GM23338 (cell line): ENCODE measurements around the gene ADGRD2. TPM values are rescaled to one million over a fixed set of nuclear protein-coding genes. Genes with fewer than 3 reads are reported as not detected.

Source experiments
- ATAC-seq: fragments of 200-7000 bp; cut with Tn5 transposase; 3 replicates; pipeline ENCODE4 v1.9.1; 2020
- DNase-seq: peaks from one replicate; pipeline ENCODE4 v3.0.0-alpha.2; 2015; ENCODE audit warnings: low spot score
- H2AFZ ChIP-seq: fragments of 200-600 bp; sonication (generic); 2 replicates; pipeline ENCODE4 v1.8.0; 2016; ENCODE audit warnings: antibody characterized with exemption, mild to moderate bottlenecking, moderate library complexity
- H3F3A ChIP-seq: fragments of 200-600 bp; sonication (generic); replicated peaks from 2 replicates; pipeline ENCODE4 v1.8.0; 2017; ENCODE audit warnings: antibody characterized with exemption, mixed run types, low read depth
- H3K27ac ChIP-seq: fragments of 200-600 bp; sonication (generic); 2 replicates; pipeline ENCODE4 v1.6.1; 2016; ENCODE audit warnings: low read depth
- H3K27me3 ChIP-seq: fragments of 200-600 bp; sonication (generic); 2 replicates; pipeline ENCODE4 v1.8.0; 2016; ENCODE audit warnings: mild to moderate bottlenecking, mixed run types, moderate library complexity; ENCODE audit not compliant: insufficient read depth
- H3K36me3 ChIP-seq: fragments of 200-600 bp; sonication (generic); 2 replicates; pipeline ENCODE4 v1.8.0; 2016; ENCODE audit warnings: mild to moderate bottlenecking; ENCODE audit not compliant: insufficient read depth
- H3K4me1 ChIP-seq: fragments of 200-600 bp; sonication (generic); 2 replicates; pipeline ENCODE4 v1.8.0; 2016; ENCODE audit warnings: mild to moderate bottlenecking, moderate library complexity; ENCODE audit not compliant: insufficient read depth
- H3K4me2 ChIP-seq: fragments of 200-600 bp; sonication (generic); 2 replicates; pipeline ENCODE4 v1.7.1; 2017; ENCODE audit warnings: mixed run types
- H3K4me3 ChIP-seq: fragments of 200-600 bp; sonication (generic); 2 replicates; pipeline ENCODE4 v1.6.1; 2016; ENCODE audit warnings: mixed run types
- H3K79me2 ChIP-seq: fragments of 200-600 bp; sonication (generic); replicated peaks from 2 replicates; pipeline ENCODE4 v1.8.0; 2017; ENCODE audit warnings: mild to moderate bottlenecking; ENCODE audit not compliant: insufficient read depth
- H3K9me2 ChIP-seq: fragments of 200-600 bp; sonication (generic); 2 replicates; pipeline ENCODE4 v1.8.0; 2017; ENCODE audit not compliant: insufficient read depth
- H4K20me1 ChIP-seq: fragments of 200-600 bp; sonication (generic); replicated peaks from 2 replicates; pipeline ENCODE4 v1.8.0; 2017; ENCODE audit warnings: mild to moderate bottlenecking; ENCODE audit not compliant: insufficient read depth
- H3K27ac Mint-ChIP-seq: 2 replicates; pipeline ENCODE4 v1.8.0; 2020; ENCODE audit warnings: inconsistent platforms, mild to moderate bottlenecking, moderate library complexity, mixed read lengths
- H3K27me3 Mint-ChIP-seq: 3 replicates; pipeline ENCODE4 v1.8.0; 2022; ENCODE audit warnings: low read depth, mild to moderate bottlenecking, moderate library complexity, mixed read lengths, inconsistent platforms; ENCODE audit not compliant: insufficient read depth, poor library complexity
- H3K36me3 Mint-ChIP-seq: 3 replicates; pipeline ENCODE4 v1.8.0; 2021; ENCODE audit warnings: low read depth, mild to moderate bottlenecking, inconsistent platforms, moderate library complexity, mixed read lengths
- H3K4me1 Mint-ChIP-seq: 3 replicates; pipeline ENCODE4 v1.8.0; 2020; ENCODE audit warnings: mild to moderate bottlenecking, inconsistent platforms, mixed read lengths
- H3K4me3 Mint-ChIP-seq: 3 replicates; pipeline ENCODE4 v1.8.0; 2021; ENCODE audit warnings: moderate library complexity, mild to moderate bottlenecking, inconsistent platforms, mixed read lengths
- H3K9me3 Mint-ChIP-seq: 3 replicates; pipeline ENCODE4 v1.8.0; 2020; ENCODE audit warnings: moderate library complexity, mild to moderate bottlenecking, inconsistent platforms, mixed read lengths
- CREB1 ChIP-seq: fragments of 250-450 bp; sonication (Bioruptor Pico); IDR thresholded peaks from 2 replicates; pipeline ENCODE4 v1.5.0; 2020; ENCODE audit warnings: low read depth, mild to moderate bottlenecking, moderate library complexity
- CTCF ChIP-seq, 2 experiments: fragments of 200-600 bp in 1 of 2; sonication (generic) in 1 of 2; conservative IDR thresholded peaks; 2 replicates each; pipeline versions ENCODE4 v1.5.1 to v1.6.1; 2016 to 2017; ENCODE audit warnings: antibody characterized with exemption in 2 of 2, low read depth in 2 of 2, mild to moderate bottlenecking in 2 of 2, moderate library complexity in 1 of 2
- ETS1 ChIP-seq: IDR thresholded peaks from 2 replicates; pipeline ENCODE4 v1.6.1; 2016; ENCODE audit warnings: antibody characterized with exemption
- EZH2 ChIP-seq: fragments of 200-600 bp; sonication (generic); IDR thresholded peaks from one replicate; pipeline ENCODE4 v1.8.0; 2017; ENCODE audit warnings: antibody characterized with exemption, mild to moderate bottlenecking, low read depth; ENCODE audit not compliant: unreplicated experiment
- EZH2phosphoT487 ChIP-seq: fragments of 200-600 bp; sonication (generic); IDR thresholded peaks from one replicate; pipeline ENCODE4 v1.8.1; 2018; ENCODE audit warnings: antibody characterized with exemption; ENCODE audit not compliant: unreplicated experiment
- JUNB ChIP-seq: IDR thresholded peaks from one replicate; pipeline ENCODE4 v1.6.1; 2016; ENCODE audit warnings: antibody characterized with exemption; ENCODE audit not compliant: unreplicated experiment
- NANOG ChIP-seq: IDR thresholded peaks from 2 replicates; pipeline ENCODE4 v1.6.1; 2016; ENCODE audit warnings: antibody characterized with exemption, borderline replicate concordance
- POLR2AphosphoS5 ChIP-seq: IDR thresholded peaks from 2 replicates; pipeline ENCODE4 v1.6.1; 2016; ENCODE audit warnings: antibody characterized with exemption, low read depth
- REST ChIP-seq: IDR thresholded peaks from one replicate; pipeline ENCODE4 v1.6.1; 2018; ENCODE audit warnings: antibody characterized with exemption; ENCODE audit not compliant: unreplicated experiment
- STAT1 ChIP-seq: IDR thresholded peaks from one replicate; pipeline ENCODE4 v1.6.1; 2016; ENCODE audit warnings: antibody characterized with exemption; ENCODE audit not compliant: unreplicated experiment
- ZNF114 ChIP-seq: fragments of 250-450 bp; sonication (Bioruptor Pico); IDR thresholded peaks from 2 replicates; pipeline ENCODE4 v1.5.0; 2020; ENCODE audit warnings: mild to moderate bottlenecking, moderate library complexity
- polyA plus RNA-seq: library from polyadenylated mRNA; unstranded; fragments of >200 nt; fragmentation: Nextera tagmentation; extraction: Ambion mirVana; gene quantifications from 2 replicates; pipeline ENCODE4 v1.2.1, GENCODE V29; 2016
- total RNA-seq: library from RNA; depleted of rRNA; stranded (reverse); fragments of >200 nt; shearing (Covaris generic); gene quantifications from 2 replicates; pipeline ENCODE4 v1.2.3, GENCODE V29; 2014

ADGRD2 gene
- total and polyA plus RNA-seq, 2 experiments from 2014 or later = 0.45 to 0.78 TPM

GRCh38 chr9:124511891-124512805 is 61.9 kb downstream of the ADGRD2 start (continued):
- no peak for TF ChIP-seq REST
- no peak for TF ChIP-seq POLR2AphosphoS5
- TF ChIP-seq EZH2 = no peak
- TF ChIP-seq CREB1 (CRISPR knock-in tag) = no peak
- TF ChIP-seq CTCF (conservative IDR thresholded peaks at IDR 0.05; ENCODE audit: low read depth in 2 of 2) = no peak
- no peak for TF ChIP-seq ETS1

- no peaks in the 10 kb centered on the region; the same call in 2 of the 3 replicates for H3K9me3 Mint-ChIP-seq
- DNase-seq (no peak), ATAC-seq (peak; percentile 3)
- H4K20me1 ChIP-seq = no peaks in the 10 kb centered on the region; the same call in 1 of the 2 replicates
- H3K36me3 Mint-ChIP-seq = peaks cover 2% of the 10 kb centered on the region; the same call in 2 of the 3 replicates
- peaks cover 20% of the 10 kb centered on the region for H3K4me1 Mint-ChIP-seq
- no peak overlapping the region for H3K4me3 ChIP-seq
- no peak overlapping the region for H2AFZ ChIP-seq
- H3K27ac ChIP-seq = no peak overlapping the region
- no peaks in the 10 kb centered on the region for H3K27me3 ChIP-seq
- no peaks in the 10 kb centered on the region for H3K36me3 ChIP-seq
- no peak overlapping the region for H3K4me3 Mint-ChIP-seq
- no peaks in the 10 kb centered on the region for H3K79me2 ChIP-seq
- peaks cover 8% of the 10 kb centered on the region; the same call in 1 of the 2 replicates for H3K4me1 ChIP-seq
- no peak overlapping the region for H3K4me2 ChIP-seq
- no peaks in the 10 kb centered on the region for H3F3A ChIP-seq
- no peak overlapping the region for H3K27ac Mint-ChIP-seq
- H3K27me3 Mint-ChIP-seq = peaks cover 38% of the 10 kb centered on the region
- no peaks in the 10 kb centered on the region for H3K9me2 ChIP-seq
- TF ChIP-seq EZH2phosphoT487 (no peak), NANOG (no peak), POLR2AphosphoS5 (no peak), JUNB (no peak), CREB1 (CRISPR knock-in tag) (no peak), REST (no peak), CTCF (conservative IDR thresholded peaks at IDR 0.05; ENCODE audit: low read depth in 2 of 2) (no peak), ETS1 (no peak), STAT1 (no peak), EZH2 (no peak), ZNF114 (CRISPR knock-in tag) (no peak)
Observed at GRCh38 chr9:124512806-124513204, 62.6 kb downstream of the ADGRD2 start.
